Measurements from ENCODE around the gene LMF1.
"Not testable (repeated sequence)": the region's sequence is repeated elsewhere in the genome, so short reads cannot be mapped to it uniquely, and the experiment has no call there.

The LMF1 gene

GRCh38 chr16:841455-842060 is 129.2 kb downstream of the LMF1 start:
- DNase-seq: no peak

GRCh38 chr16:840561-841454 is 130.0 kb downstream of the LMF1 start:
- DNase-seq: no peak

GRCh38 chr16:839643-840408 is 131.0 kb downstream of the LMF1 start:
- DNase-seq: no peak

GRCh38 chr16:838741-839140 is 132.0 kb downstream of the LMF1 start:
- no peak for DNase-seq

GRCh38 chr16:836822-837221 is 134.0 kb downstream of the LMF1 start:
- DNase-seq: not testable (repeated sequence)

- DNase-seq: no peak
These were observed 134.6 kb downstream of the LMF1 start for GRCh38 chr16:836221-836620.

GRCh38 chr16:835373-835772 is 135.4 kb downstream of the LMF1 start:
- DNase-seq: no peak

GRCh38 chr16:833411-833810 is 137.4 kb downstream of the LMF1 start:
- DNase-seq: no peak

- no peak for DNase-seq
These were observed 138.0 kb downstream of the LMF1 start for GRCh38 chr16:832652-833336.

GRCh38 chr16:831571-832413 is 139.0 kb downstream of the LMF1 start:
- no peak for DNase-seq

GRCh38 chr16:830871-831570 is 139.8 kb downstream of the LMF1 start:
- DNase-seq: no peak

- no peak for DNase-seq
These were observed 140.5 kb downstream of the LMF1 start for GRCh38 chr16:830107-830870.

GRCh38 chr16:828891-829290 is 141.9 kb downstream of the LMF1 start:
- no peak for DNase-seq

GRCh38 chr16:827513-827912 is 143.3 kb downstream of the LMF1 start:
- no peak for DNase-seq

- no peak for DNase-seq
These were observed 145.3 kb downstream of the LMF1 start for GRCh38 chr16:825341-826061.

GRCh38 chr16:824601-825000 is 146.2 kb downstream of the LMF1 start:
- no peak for DNase-seq

GRCh38 chr16:824194-824593 is 146.6 kb downstream of the LMF1 start:
- no peak for DNase-seq

GRCh38 chr16:822909-823297 is 147.9 kb downstream of the LMF1 start:
- DNase-seq: no peak

GRCh38 chr16:822174-822908 is 148.4 kb downstream of the LMF1 start:
- no peak for DNase-seq
